IMR-90 (cell line): Measurements from ENCODE around the gene NAT10.

ENCODE experiments used
- BHLHE40 ChIP-seq: fragments of 150-350 bp; IDR thresholded peaks from 2 replicates; pipeline ENCODE4 v1.6.1; 2016; ENCODE audit warnings: mild to moderate bottlenecking, low read depth, low read length
- CHD1 ChIP-seq: IDR thresholded peaks from 2 replicates; pipeline ENCODE4 v1.6.1; 2012; ENCODE audit warnings: low read depth, low read length, improper control_type of control experiment
- CTCF ChIP-seq: conservative IDR thresholded peaks from 2 replicates; pipeline ENCODE4 v1.5.1; 2012; ENCODE audit warnings: mild to moderate bottlenecking, low read depth, low read length, improper control_type of control experiment
- ELK1 ChIP-seq: fragments of 150-350 bp; IDR thresholded peaks from 2 replicates; pipeline ENCODE4 v1.6.1; 2016; ENCODE audit warnings: low read depth, mild to moderate bottlenecking, low read length, moderate library complexity, borderline replicate concordance
- MAZ ChIP-seq: IDR thresholded peaks from 2 replicates; pipeline ENCODE4 v1.6.1; 2012; ENCODE audit warnings: low read depth, mild to moderate bottlenecking, low read length, improper control_type of control experiment, moderate library complexity, borderline replicate concordance
- MXI1 ChIP-seq: IDR thresholded peaks from 2 replicates; pipeline ENCODE4 v1.6.1; 2012; ENCODE audit warnings: low read depth, mild to moderate bottlenecking, low read length, moderate library complexity, borderline replicate concordance
- POLR2A ChIP-seq: IDR thresholded peaks from 2 replicates; pipeline ENCODE4 v1.6.1; 2012; ENCODE audit warnings: mild to moderate bottlenecking, low read depth, low read length
- RAD21 ChIP-seq: IDR thresholded peaks from 2 replicates; pipeline ENCODE4 v1.6.1; 2012; ENCODE audit warnings: low read length, improper control_type of control experiment
- RFX5 ChIP-seq: IDR thresholded peaks from 2 replicates; pipeline ENCODE4 v1.8.0; 2012; ENCODE audit warnings: low read depth, mild to moderate bottlenecking, low read length, moderate library complexity
- USF2 ChIP-seq: fragments of 150-350 bp; IDR thresholded peaks from 2 replicates; pipeline ENCODE4 v1.6.1; 2017; ENCODE audit warnings: mild to moderate bottlenecking, antibody characterized with exemption, low read length, low read depth

GRCh38 chr11:34181856-34182405 is 76.5 kb downstream of the NAT10 start:
- TF ChIP-seq CTCF (no peak), POLR2A (no peak), MXI1 (no peak), RFX5 (no peak), USF2 (no peak), CHD1 (no peak), BHLHE40 (no peak), RAD21 (no peak), ELK1 (no peak), MAZ (no peak)
